A673 (cell line): ENCODE results near the gene DRD2. TPM values are rescaled to one million over a fixed set of nuclear protein-coding genes. Genes with fewer than 3 reads are reported as not detected.

ENCODE experiments used
- BruUV-seq: library from RNA; stranded (reverse); fragments of 400-500 nt; replicated peaks from 2 replicates; lab custom pipeline; 2021; lab: Mats Ljungman, UMichigan
- CTCF ChIA-PET: fragments of 300-600 bp; sonication (Branson Sonifier 250); formaldehyde crosslinking; loops from one replicate; lab custom pipeline; 2022; ENCODE audit warnings: antibody characterized with exemption; lab: Charles Lee
- POLR2A ChIA-PET: fragments of 300-600 bp; sonication (Branson Sonifier 250); formaldehyde crosslinking; loops from one replicate; lab custom pipeline; 2022; ENCODE audit warnings: antibody characterized with exemption; ENCODE audit not compliant: low non-redundant PET; lab: Charles Lee
- DNase-seq: peaks from one replicate; pipeline ENCODE4 v3.0.0-alpha.2; 2015; ENCODE audit warnings: low spot score
- H3K27ac ChIP-seq: fragments of 200-600 bp; sonication (generic); 2 replicates; pipeline ENCODE4 v1.5.1; 2016; ENCODE audit warnings: mixed run types, low read depth, mild to moderate bottlenecking, mixed read lengths, antibody characterized with exemption, low read length; ENCODE audit not compliant: poor library complexity, severe bottlenecking
- H3K27me3 ChIP-seq: fragments of 200-600 bp; sonication (generic); replicated peaks from 2 replicates; pipeline ENCODE4 v1.6.1; 2017; ENCODE audit warnings: mixed run types, low read depth, mild to moderate bottlenecking, mixed read lengths, antibody characterized with exemption, low read length; ENCODE audit not compliant: insufficient read depth, poor library complexity
- H3K36me3 ChIP-seq: fragments of 200-600 bp; sonication (generic); 2 replicates; pipeline ENCODE4 v1.6.1; 2016; ENCODE audit warnings: mixed run types, mild to moderate bottlenecking, mixed read lengths, antibody characterized with exemption, low read length; ENCODE audit not compliant: insufficient read depth, poor library complexity, severe bottlenecking
- H3K4me1 ChIP-seq: fragments of 200-600 bp; sonication (generic); 2 replicates; pipeline ENCODE4 v1.6.1; 2017; ENCODE audit warnings: mixed run types, mild to moderate bottlenecking, mixed read lengths, antibody characterized with exemption, low read length; ENCODE audit not compliant: insufficient read depth, poor library complexity, severe bottlenecking
- H3K4me3 ChIP-seq: fragments of 200-600 bp; sonication (generic); 2 replicates; pipeline ENCODE4 v1.5.1; 2016; ENCODE audit warnings: low read depth, mixed run types, mild to moderate bottlenecking, mixed read lengths, low read length; ENCODE audit not compliant: poor library complexity, severe bottlenecking
- H3K9me3 ChIP-seq: fragments of 200-600 bp; sonication (generic); 2 replicates; pipeline ENCODE4 v1.6.1; 2016; ENCODE audit warnings: mixed run types, low read depth, mild to moderate bottlenecking, mixed read lengths, antibody characterized with exemption, low read length; ENCODE audit not compliant: poor library complexity, severe bottlenecking
- EZH2 ChIP-seq: fragments of 200-600 bp; sonication (generic); IDR thresholded peaks from 2 replicates; pipeline ENCODE4 v1.6.1; 2017; ENCODE audit warnings: borderline replicate concordance, low read depth, mild to moderate bottlenecking, mixed read lengths, antibody characterized with exemption, low read length; ENCODE audit not compliant: poor library complexity, severe bottlenecking
- intact Hi-C: fragments of 100-400 bp; cut with micrococcal nuclease; formaldehyde crosslinking; loops from one replicate; pipeline ENCODE4 v1.10.0; 2022; ENCODE audit not compliant: unreplicated experiment
- total RNA-seq: library from RNA; stranded (reverse); gene quantifications from 2 replicates; pipeline ENCODE4 v1.2.3, GENCODE V29; 2021
- TF ChIP-seq, protein P1 (sequence below): fragments of 300-800, 200-600 bp; sonication (generic); conservative IDR thresholded peaks from 2 replicates; pipeline ENCODE4 v1.5.1; 2017; ENCODE audit warnings: low read depth, mild to moderate bottlenecking, antibody characterized with exemption, low read length, moderate library complexity, mixed read lengths

The DRD2 gene
- total RNA-seq, 1 experiment from 2014 or later, result 0.39 TPM

DNA sequence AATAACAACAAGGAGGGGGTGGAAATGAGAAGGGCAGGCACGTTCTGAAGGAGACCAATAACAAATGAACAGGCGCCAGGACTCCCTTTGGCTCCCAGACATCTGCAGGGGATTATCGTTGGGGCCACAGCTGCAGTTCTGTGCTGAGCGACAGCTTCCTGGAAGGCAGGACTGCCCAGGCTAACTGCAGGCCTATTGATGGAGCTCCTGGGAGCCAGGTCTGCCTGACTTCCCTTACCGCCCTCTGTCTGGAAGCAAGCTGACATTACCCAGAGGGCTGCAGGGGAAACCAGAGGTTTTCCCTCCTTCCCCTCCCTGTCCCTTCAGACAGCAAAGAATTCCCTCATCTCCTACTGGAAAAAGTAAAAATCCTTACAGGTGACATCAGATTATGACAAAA lies 5.0 kb downstream of the DRD2 start:
- Histone ChIP-seq H3K4me1 (peaks cover 4% of the 10 kb centered on the region), H3K9me3 (no peaks in the 10 kb centered on the region), H3K36me3 (no peaks in the 10 kb centered on the region), H3K27ac (no peak overlapping the region), H3K27me3 (peaks cover 52% of the 10 kb centered on the region), H3K4me3 (no peak overlapping the region)
- no TSS peak for BruUV-seq
- no peak for TF ChIP-seq EZH2
- TF ChIP-seq, protein P1, sequence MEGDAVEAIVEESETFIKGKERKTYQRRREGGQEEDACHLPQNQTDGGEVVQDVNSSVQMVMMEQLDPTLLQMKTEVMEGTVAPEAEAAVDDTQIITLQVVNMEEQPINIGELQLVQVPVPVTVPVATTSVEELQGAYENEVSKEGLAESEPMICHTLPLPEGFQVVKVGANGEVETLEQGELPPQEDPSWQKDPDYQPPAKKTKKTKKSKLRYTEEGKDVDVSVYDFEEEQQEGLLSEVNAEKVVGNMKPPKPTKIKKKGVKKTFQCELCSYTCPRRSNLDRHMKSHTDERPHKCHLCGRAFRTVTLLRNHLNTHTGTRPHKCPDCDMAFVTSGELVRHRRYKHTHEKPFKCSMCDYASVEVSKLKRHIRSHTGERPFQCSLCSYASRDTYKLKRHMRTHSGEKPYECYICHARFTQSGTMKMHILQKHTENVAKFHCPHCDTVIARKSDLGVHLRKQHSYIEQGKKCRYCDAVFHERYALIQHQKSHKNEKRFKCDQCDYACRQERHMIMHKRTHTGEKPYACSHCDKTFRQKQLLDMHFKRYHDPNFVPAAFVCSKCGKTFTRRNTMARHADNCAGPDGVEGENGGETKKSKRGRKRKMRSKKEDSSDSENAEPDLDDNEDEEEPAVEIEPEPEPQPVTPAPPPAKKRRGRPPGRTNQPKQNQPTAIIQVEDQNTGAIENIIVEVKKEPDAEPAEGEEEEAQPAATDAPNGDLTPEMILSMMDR, result no peak
- intact Hi-C loops, result no loop called here
- DNase-seq, result no peak
- CTCF ChIA-PET, result no interaction called here
- POLR2A ChIA-PET, result no interaction called here

DNA sequence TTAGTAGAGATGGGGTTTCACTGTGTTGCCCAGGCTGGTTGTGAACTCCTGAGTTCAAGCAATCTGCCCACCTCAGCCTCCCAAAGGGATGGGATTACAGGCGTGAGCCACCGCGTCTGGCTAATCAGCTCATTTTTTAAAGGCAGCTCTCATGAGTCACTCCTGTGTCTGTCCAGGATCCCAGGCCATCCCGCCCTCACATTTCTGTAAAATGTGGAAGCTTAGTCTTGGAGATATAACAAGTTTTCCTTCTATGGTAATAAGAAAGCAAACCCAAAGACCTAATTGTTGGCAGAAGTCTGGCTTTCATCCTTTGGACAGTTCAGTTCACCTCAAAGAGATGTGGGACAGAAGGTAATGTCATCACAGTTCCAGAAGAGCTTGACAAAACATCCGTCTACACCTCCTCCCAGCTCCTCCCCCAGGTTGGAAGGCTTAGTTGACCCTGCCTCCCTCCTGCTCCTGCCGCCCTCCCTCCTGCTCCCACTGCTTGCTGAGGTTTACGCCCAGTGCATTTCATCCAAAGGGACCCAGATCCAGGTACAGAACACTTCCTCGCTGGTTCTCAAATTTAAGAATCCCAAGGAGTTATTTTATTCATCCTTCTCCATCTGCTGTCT lies 6.4 kb downstream of the DRD2 start:
- no peak overlapping the region for H3K4me3 ChIP-seq
- POLR2A ChIA-PET, result no interaction called here

DNA sequence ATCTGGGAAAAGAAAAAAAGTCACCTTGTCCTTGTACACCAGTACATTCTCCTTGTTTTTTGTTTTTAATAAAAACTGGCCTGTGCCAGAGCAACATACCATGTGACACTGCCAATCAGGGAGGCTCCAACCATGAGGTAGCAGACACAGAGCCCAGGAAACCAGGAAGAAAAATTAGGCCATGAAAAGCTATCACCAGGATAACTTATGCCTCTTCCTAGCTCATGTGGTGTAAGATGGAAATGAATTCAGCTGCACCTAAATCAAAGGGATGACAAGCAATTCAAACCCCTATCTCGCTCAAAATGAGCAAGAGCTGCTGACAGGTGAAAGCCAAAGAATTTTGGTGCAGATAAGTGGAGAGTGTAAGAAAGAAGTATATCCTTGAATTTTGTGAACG lies 7.7 kb downstream of the DRD2 start:
- no peak for TF ChIP-seq EZH2
- TF ChIP-seq, protein P1, result no peak
- H3K36me3 ChIP-seq, result no peaks in the 10 kb centered on the region
- DNase-seq, result no peak
- no TSS peak for BruUV-seq
- peaks cover 38% of the 10 kb centered on the region for H3K27me3 ChIP-seq
- H3K4me3 ChIP-seq, result no peak overlapping the region
- no peak overlapping the region for H3K27ac ChIP-seq
- ChIA-PET CTCF (no interaction called here), POLR2A (no interaction called here)
- H3K9me3 ChIP-seq, result no peaks in the 10 kb centered on the region
- no peaks in the 10 kb centered on the region for H3K4me1 ChIP-seq
- intact Hi-C loops, result no loop called here

More for the DNA sequence above, 6.4 kb downstream of the DRD2 start:
- CTCF ChIA-PET, result no interaction called here
- BruUV-seq, result no TSS peak
- Histone ChIP-seq H3K36me3 (no peaks in the 10 kb centered on the region), H3K27ac (no peak overlapping the region), H3K9me3 (no peaks in the 10 kb centered on the region), H3K27me3 (peaks cover 45% of the 10 kb centered on the region), H3K4me1 (no peaks in the 10 kb centered on the region)
- no peak for DNase-seq
- TF ChIP-seq, protein P1, result no peak
- TF ChIP-seq EZH2, result no peak
- intact Hi-C loops, result no loop called here
